Upper lobe of right lung (tissue), 1 donor: ENCODE results near the gene CX3CR1. TPM values are rescaled to one million over a fixed set of nuclear protein-coding genes. Genes with fewer than 3 reads are reported as not detected.

Experiments
- ATAC-seq: fragments of 200-7000 bp; cut with Tn5 transposase; one replicate; pipeline ENCODE4 v1.9.1; 2020; ENCODE audit warnings: mild to moderate bottlenecking, moderate library complexity
- DNase-seq: peaks from one replicate; pipeline ENCODE4 v3.0.0-alpha.2; 2020
- H3K27ac ChIP-seq: fragments of 200-600 bp; one replicate; pipeline ENCODE4 v1.8.0; 2022
- H3K27me3 ChIP-seq: fragments of 200-600 bp; one replicate; pipeline ENCODE4 v1.8.0; 2022; ENCODE audit warnings: mild to moderate bottlenecking
- H3K36me3 ChIP-seq: fragments of 200-600 bp; one replicate; pipeline ENCODE4 v1.8.0; 2022
- H3K4me1 ChIP-seq: fragments of 200-600 bp; one replicate; pipeline ENCODE4 v1.8.0; 2022
- H3K4me3 ChIP-seq: fragments of 200-600 bp; one replicate; pipeline ENCODE4 v1.8.0; 2022; ENCODE audit warnings: mild to moderate bottlenecking
- H3K9me3 ChIP-seq: fragments of 200-600 bp; one replicate; pipeline ENCODE4 v1.8.0; 2022
- intact Hi-C: fragments of 100-400 bp; cut with DNase I; formaldehyde crosslinking; loops from one replicate; pipeline ENCODE4 v1.11.0; 2022
- total RNA-seq: library from RNA; stranded (reverse); fragmentation: NEBNext Ultra II Directional; extraction: Animal tissue kit (Norgen Biotek cat#: 25700); gene quantifications from one replicate; pipeline ENCODE4 v1.2.1, GENCODE V29; 2021
- TF ChIP-seq, protein P1 (sequence below): fragments of 200-600 bp; IDR thresholded peaks from one replicate; pipeline ENCODE4 v1.8.0; 2022; ENCODE audit warnings: antibody characterized with exemption
- donor health status: DM: no; HTN: yes; CAD: no; lungs with severe emphysema.

The CX3CR1 gene
- total RNA-seq, 1 donor from 2014 or later: 8.3 TPM

GRCh38 chr3:39289107-39289506 is 9.3 kb upstream of the CX3CR1 start:
- Histone ChIP-seq H3K27me3 (no peaks in the 10 kb centered on the region), H3K36me3 (no peaks in the 10 kb centered on the region), H3K9me3 (no peaks in the 10 kb centered on the region), H3K4me3 (no peak overlapping the region), H3K4me1 (no peaks in the 10 kb centered on the region), H3K27ac (no peak overlapping the region)
- DNase-seq: no peak
- TF ChIP-seq, protein P1, sequence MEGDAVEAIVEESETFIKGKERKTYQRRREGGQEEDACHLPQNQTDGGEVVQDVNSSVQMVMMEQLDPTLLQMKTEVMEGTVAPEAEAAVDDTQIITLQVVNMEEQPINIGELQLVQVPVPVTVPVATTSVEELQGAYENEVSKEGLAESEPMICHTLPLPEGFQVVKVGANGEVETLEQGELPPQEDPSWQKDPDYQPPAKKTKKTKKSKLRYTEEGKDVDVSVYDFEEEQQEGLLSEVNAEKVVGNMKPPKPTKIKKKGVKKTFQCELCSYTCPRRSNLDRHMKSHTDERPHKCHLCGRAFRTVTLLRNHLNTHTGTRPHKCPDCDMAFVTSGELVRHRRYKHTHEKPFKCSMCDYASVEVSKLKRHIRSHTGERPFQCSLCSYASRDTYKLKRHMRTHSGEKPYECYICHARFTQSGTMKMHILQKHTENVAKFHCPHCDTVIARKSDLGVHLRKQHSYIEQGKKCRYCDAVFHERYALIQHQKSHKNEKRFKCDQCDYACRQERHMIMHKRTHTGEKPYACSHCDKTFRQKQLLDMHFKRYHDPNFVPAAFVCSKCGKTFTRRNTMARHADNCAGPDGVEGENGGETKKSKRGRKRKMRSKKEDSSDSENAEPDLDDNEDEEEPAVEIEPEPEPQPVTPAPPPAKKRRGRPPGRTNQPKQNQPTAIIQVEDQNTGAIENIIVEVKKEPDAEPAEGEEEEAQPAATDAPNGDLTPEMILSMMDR: no peak
- no peak for ATAC-seq
- intact Hi-C loops: loop anchor here (10.0 kb wide), 2 partner anchors 84 to 164 kb away; no protein-coding TSS in a partner anchor

- H3K4me1 ChIP-seq: no peaks in the 10 kb centered on the region
- intact Hi-C loops: loop anchor here (10.0 kb wide), 2 partner anchors 84 to 164 kb away; no protein-coding TSS in a partner anchor
- DNase-seq (peak; percentile 84), ATAC-seq (peak; percentile 98)
- H3K36me3 ChIP-seq: no peaks in the 10 kb centered on the region
- H3K4me3 ChIP-seq: no peak overlapping the region
- no peaks in the 10 kb centered on the region for H3K27me3 ChIP-seq
- TF ChIP-seq, protein P1: peak; percentile 92
- H3K9me3 ChIP-seq: no peaks in the 10 kb centered on the region
- H3K27ac ChIP-seq: no peak overlapping the region
Observed at GRCh38 chr3:39288300-39288808, 8.5 kb upstream of the CX3CR1 start.

DNA sequence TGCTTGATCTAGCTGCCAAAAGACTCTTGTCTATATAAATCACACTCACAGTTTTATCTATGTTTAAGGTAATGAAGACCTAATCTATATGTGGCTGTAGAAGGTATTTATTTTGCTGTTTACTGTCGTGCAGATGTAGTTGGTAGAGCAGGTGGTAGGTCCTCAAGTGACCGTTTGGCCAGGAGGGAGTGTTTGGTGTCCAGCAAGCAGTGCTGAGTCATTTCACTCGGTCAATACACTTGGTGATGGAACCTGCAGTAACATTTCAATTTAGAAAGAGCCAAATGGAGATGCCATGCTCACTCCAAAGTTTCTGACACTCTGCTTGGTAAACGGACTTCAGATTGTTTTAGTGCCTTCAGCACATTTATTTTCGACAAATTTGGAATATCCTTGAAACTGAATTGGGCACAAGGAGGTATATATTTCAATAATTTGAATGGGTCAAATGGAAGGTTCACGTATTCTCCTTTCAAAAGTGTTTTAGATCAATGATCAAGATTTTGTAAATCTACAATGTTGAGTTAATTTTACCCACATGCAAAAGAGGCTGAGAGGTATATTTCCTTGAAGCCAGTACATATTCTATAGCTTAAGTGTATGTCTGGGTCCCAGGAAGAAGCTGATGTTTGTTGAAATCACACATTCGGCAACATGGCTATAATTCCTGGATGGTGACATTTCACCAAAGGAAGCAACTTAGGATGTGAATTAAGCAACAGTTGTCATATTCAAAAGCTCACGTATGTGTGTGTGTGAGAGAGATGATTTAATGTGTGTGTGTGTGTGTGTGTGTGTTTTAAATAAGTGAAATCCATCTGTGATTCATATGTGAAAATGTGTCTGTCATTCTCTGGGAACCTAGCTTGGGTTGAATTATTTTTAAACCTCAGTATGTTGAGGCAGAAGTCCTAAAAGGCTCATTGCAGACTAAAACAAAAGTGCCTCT is 7.7 kb upstream of the CX3CR1 start:
- Histone ChIP-seq H3K36me3 (no peaks in the 10 kb centered on the region), H3K4me1 (no peaks in the 10 kb centered on the region), H3K27me3 (no peaks in the 10 kb centered on the region), H3K27ac (no peak overlapping the region), H3K4me3 (no peak overlapping the region), H3K9me3 (no peaks in the 10 kb centered on the region)
- DNase-seq (no peak), ATAC-seq (no peak)
- intact Hi-C loops: loop anchor here (10.0 kb wide), 2 partner anchors 83 to 163 kb away; no protein-coding TSS in a partner anchor
- TF ChIP-seq, protein P1: no peak

DNA sequence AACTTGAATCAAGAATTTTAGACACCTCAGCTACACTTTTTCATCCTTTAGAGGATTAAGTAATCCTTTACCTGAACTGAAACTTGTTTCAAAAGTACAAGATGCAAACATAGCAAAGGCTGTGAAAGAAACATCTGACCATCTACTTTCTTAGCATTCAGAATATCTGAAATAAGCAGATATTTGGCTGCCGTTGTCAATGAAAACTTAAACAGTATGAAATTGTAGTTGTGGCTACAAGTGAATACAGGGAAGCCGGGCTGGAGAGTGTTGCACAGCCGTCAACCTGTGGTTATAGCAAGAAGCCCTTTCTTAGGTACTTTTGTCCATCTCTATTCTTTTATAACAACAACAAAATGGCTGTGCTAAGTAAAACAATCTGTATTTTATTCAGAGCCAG is 6.9 kb upstream of the CX3CR1 start:
- DNase-seq (no peak), ATAC-seq (no peak)
- intact Hi-C loops: loop anchor here (10.0 kb wide), 2 partner anchors 82 to 162 kb away; no protein-coding TSS in a partner anchor
- no peaks in the 10 kb centered on the region for H3K9me3 ChIP-seq
- no peaks in the 10 kb centered on the region for H3K27me3 ChIP-seq
- no peaks in the 10 kb centered on the region for H3K36me3 ChIP-seq
- H3K4me3 ChIP-seq: no peak overlapping the region
- TF ChIP-seq, protein P1: no peak
- no peak overlapping the region for H3K27ac ChIP-seq
- H3K4me1 ChIP-seq: no peaks in the 10 kb centered on the region

DNA sequence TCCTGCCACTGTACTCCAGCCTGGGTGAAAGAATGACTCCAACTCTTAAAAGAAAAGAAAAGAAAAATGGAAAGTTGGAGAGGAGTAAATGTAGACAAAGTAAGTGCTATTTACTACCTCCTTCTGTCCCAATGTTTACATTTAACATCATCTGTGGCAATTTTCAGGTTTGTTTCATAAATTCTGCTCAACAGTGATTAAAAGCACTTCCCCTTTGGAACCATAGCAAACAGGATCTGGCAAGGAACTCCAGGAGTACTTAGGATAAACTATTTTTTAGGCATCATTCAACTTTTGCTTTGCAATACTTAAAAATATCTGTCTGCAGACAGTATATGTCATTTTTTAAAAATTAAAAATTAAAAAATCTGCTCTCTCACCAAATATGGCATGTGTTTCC is 5.5 kb upstream of the CX3CR1 start:
- TF ChIP-seq, protein P1: no peak
- intact Hi-C loops: loop anchor here (10.0 kb wide), 2 partner anchors 81 to 161 kb away; no protein-coding TSS in a partner anchor
- ATAC-seq: no peak

More for the DNA sequence above, 5.5 kb upstream of the CX3CR1 start:
- Histone ChIP-seq H3K36me3 (no peaks in the 10 kb centered on the region), H3K4me1 (no peaks in the 10 kb centered on the region), H3K4me3 (no peak overlapping the region), H3K27ac (no peak overlapping the region), H3K9me3 (no peaks in the 10 kb centered on the region), H3K27me3 (no peaks in the 10 kb centered on the region)
- DNase-seq: no peak
